Ovary (tissue), 9 donors: Measurements from ENCODE around the gene CD3E. TPM values are rescaled to one million over a fixed set of nuclear protein-coding genes. Genes with fewer than 3 reads are reported as not detected.
A peak's percentile ranks its signal among the peaks of the same experiment; 100 is the strongest.

Source experiments
- DNase-seq, 5 donors: peaks; one replicate each; pipeline ENCODE4 v3.0.0-alpha.2; 2019 to 2020
- H3K27ac ChIP-seq, 2 donors: fragments of 200-600 bp; one replicate each; pipeline versions ENCODE4 v1.5.1 to v1.8.0; 2019 to 2022
- H3K27me3 ChIP-seq: fragments of 200-600 bp; one replicate; pipeline ENCODE4 v1.8.0; 2022
- H3K36me3 ChIP-seq: fragments of 200-600 bp; sonication (generic); one replicate; pipeline ENCODE4 v1.5.1; 2019
- H3K4me1 ChIP-seq: one replicate; pipeline ENCODE4 v1.8.1; 2013; ENCODE audit warnings: mild to moderate bottlenecking, moderate library complexity; ENCODE audit not compliant: insufficient read depth
- H3K4me3 ChIP-seq: fragments of 200-600 bp; sonication (generic); one replicate; pipeline ENCODE4 v1.5.1; 2017
- H3K9me3 ChIP-seq, 2 donors: fragments of 200-600 bp in 1 of 2; sonication (generic) in 1 of 2; one replicate each; pipeline versions ENCODE4 v1.5.1 to v1.8.1; 2013 to 2019; ENCODE audit warnings: mild to moderate bottlenecking in 1 of 2, moderate library complexity in 1 of 2
- EP300 ChIP-seq: sonication (generic); formaldehyde crosslinking; IDR thresholded peaks from one replicate; pipeline ENCODE4 v1.6.1; 2017; ENCODE audit warnings: antibody characterized with exemption
- POLR2A ChIP-seq: fragments of 450-650 bp; IDR thresholded peaks from one replicate; pipeline ENCODE4 v1.6.1; 2017; ENCODE audit warnings: antibody characterized with exemption, mild to moderate bottlenecking, moderate library complexity
- WGBS, 3 donors: extraction: QIAGEN DNeasy Blood & Tissue Kit in 1 of 3; methylation state at CpG; one replicate each; pipeline versions ENCODE4 v1.1.5 to v1.1.7; 2013 to 2017; 5-methylcytosine and 5-hydroxymethylcytosine counted together
- intact Hi-C, 4 donors: fragments of 100-400 bp; cut with DNase I; formaldehyde crosslinking; loops; one replicate each; pipeline versions ENCODE4 v1.11.0 to v1.15.1; 2022 to 2023
- polyA plus RNA-seq, 2 donors: library from polyadenylated mRNA; stranded (reverse); fragments of 200-250 nt in 1 of 2; fragments of 350-450 nt in 1 of 2; fragmentation: Illumina TruSeq in 1 of 2; extraction: RNeasy Lipid Tissue Mini Kit (QIAGEN cat#74804) in 1 of 2; gene quantifications; one replicate each; pipeline ENCODE4 v1.2.3, GENCODE V29; 2013 to 2014
- small RNA-seq: library from RNA; depleted of rRNA; stranded (forward); fragments of <200 nt; gene quantifications from one replicate; pipeline ENCODE3, GENCODE V24; 2016
- total RNA-seq, 7 donors: library from RNA; depleted of rRNA in 2 of 7; stranded (reverse); fragments of >200 nt in 2 of 7; fragmentation: NEBNext Ultra II Directional in 3 of 7; extraction: Animal tissue kit (Norgen Biotek cat#: 25700) in 3 of 7; gene quantifications; one replicate each; pipeline versions ENCODE4 v1.1.0 to v1.2.4, GENCODE V29; 2016 to 2023
- TF ChIP-seq, protein P1 (sequence below), 3 donors: fragments of 450-650 bp in 2 of 3; fragments of 200-600 bp in 1 of 3; IDR thresholded peaks; one replicate each; pipeline versions ENCODE4 v1.5.1 to v1.8.0; 2016 to 2022; ENCODE audit warnings: antibody characterized with exemption in 3 of 3, mild to moderate bottlenecking in 1 of 3
- donor health status: DM: no; HTN: no; CAD: no; lungs with moderate emphysema.
- donor health status: DM: no; HTN: no; CAD: no.
- donor health status: Bipolar disorder and iron deficiency.
- donor health status: DM: yes; HTN: yes; CAD: no.
- donor health status: DM: no; HTN: no; CAD: no.
- donor health status: DM: yes; HTN: yes; CAD: no.

Gene CD3E
- total and polyA plus RNA-seq, 9 donors = 0.36 to 11.0 (median 0.80) TPM; not detected in 1

- Histone ChIP-seq H3K4me3 (peak within 1 kb of the TSS; percentile 76), H3K9me3 (no peaks in the 10 kb centered on the region), H3K27me3 (no peaks in the 10 kb centered on the region), H3K27ac (no peak within 1 kb of the TSS), H3K36me3 (no peaks in the 10 kb centered on the region), H3K4me1 (peaks cover 6% of the 10 kb centered on the region)
- DNase-seq = peak; percentile 94 to 98 (median 95)
- intact Hi-C loops = no loop called here
- 1% methylated on average over 33 of the region's 33 CpGs for WGBS, 3 donors
- TF ChIP-seq POLR2A = peak; percentile 38
- no peak for TF ChIP-seq EP300
Measured at GRCh38 chr11:118359295-118359958, 54.9 kb downstream of the CD3E start, which contains the start of gene UBE4A. Gene UBE4A (plus strand): TSS chr11:118359600. CDS start chr11:118365081, 5,481 bp downstream.

DNA sequence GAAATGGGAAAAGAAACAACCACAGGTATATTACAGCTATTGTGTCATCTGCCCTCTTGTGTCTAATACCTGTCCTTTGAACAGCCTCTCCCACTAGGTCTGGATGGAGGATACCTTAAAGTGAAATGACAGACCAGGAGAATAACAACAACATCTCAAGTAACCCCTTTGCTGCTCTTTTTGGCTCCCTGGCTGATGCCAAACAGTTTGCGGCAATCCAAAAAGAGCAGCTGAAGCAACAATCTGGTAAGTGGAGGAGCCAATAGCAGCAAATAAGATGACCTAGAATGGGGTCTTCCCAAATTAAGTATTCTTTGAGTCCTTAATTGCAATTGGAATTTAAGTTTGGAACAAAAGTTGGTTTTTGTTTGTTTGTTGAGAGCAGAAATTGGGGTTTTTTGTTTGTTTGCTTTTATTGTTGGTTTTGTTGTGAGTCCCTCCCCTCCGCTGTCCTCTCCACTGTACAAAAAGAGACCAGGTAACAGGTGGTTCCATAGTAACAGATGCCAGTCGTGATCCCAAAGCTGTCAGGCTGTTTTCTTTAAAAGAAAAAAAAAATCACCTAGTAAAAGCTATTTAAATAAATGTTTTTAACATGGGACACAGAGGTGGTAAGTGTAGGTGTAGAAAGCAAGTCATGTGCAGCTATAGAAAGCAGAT, 60.6 kb downstream of the CD3E start:
- TF ChIP-seq, protein P1, sequence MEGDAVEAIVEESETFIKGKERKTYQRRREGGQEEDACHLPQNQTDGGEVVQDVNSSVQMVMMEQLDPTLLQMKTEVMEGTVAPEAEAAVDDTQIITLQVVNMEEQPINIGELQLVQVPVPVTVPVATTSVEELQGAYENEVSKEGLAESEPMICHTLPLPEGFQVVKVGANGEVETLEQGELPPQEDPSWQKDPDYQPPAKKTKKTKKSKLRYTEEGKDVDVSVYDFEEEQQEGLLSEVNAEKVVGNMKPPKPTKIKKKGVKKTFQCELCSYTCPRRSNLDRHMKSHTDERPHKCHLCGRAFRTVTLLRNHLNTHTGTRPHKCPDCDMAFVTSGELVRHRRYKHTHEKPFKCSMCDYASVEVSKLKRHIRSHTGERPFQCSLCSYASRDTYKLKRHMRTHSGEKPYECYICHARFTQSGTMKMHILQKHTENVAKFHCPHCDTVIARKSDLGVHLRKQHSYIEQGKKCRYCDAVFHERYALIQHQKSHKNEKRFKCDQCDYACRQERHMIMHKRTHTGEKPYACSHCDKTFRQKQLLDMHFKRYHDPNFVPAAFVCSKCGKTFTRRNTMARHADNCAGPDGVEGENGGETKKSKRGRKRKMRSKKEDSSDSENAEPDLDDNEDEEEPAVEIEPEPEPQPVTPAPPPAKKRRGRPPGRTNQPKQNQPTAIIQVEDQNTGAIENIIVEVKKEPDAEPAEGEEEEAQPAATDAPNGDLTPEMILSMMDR (IDR thresholded peaks at IDR 0.05) = no peak
- TF ChIP-seq EP300 (no peak), POLR2A (no peak)
- no peaks in the 10 kb centered on the region for H3K9me3 ChIP-seq
- 91 to 95% (median 94%) methylated on average over 3 of the region's 3 CpGs for WGBS, 3 donors
- H3K27me3 ChIP-seq = no peaks in the 10 kb centered on the region
- no peak overlapping the region for H3K27ac ChIP-seq
- intact Hi-C loops = no loop called here
- no peaks in the 10 kb centered on the region for H3K36me3 ChIP-seq
- DNase-seq = no peak
- H3K4me1 ChIP-seq = peaks cover 5% of the 10 kb centered on the region
- H3K4me3 ChIP-seq = no peak overlapping the region

Small RNA genes lying within 50 kb of the gene (small RNA-seq; reads per million reads assigned to genes)
- not detected for gene AP001582.1

Other genes starting within 250 kb of the CD3E start
- gene TMPRSS4, start 227.7 kb upstream of the CD3E start, total RNA-seq = 1 to 10 TPM in 2 of 7 donors, under 1 TPM in 2, not detected in 3; 0.20 to 2.3 (median 0.85) TPM
- gene TMPRSS4, start 227.7 kb upstream of the CD3E start, polyA plus RNA-seq = not detected
- gene SMIM35, start 217.8 kb upstream of the CD3E start, total RNA-seq = not detected
- gene SMIM35, start 217.8 kb upstream of the CD3E start, polyA plus RNA-seq = under 1 TPM in 1 of 2 donors, not detected in 1; 0.08 TPM
- 1 to 10 TPM in 1 of 7 donors, under 1 TPM in 6; 0.10 to 2.9 (median 0.52) TPM for gene SCN4B, start 151.9 kb upstream of the CD3E start, total RNA-seq
- 10 to 100 TPM in 1 of 2 donors, under 1 TPM in 1; 0.50 to 13.3 TPM for gene SCN4B, start 151.9 kb upstream of the CD3E start, polyA plus RNA-seq
- gene SCN2B, start 128.1 kb upstream of the CD3E start, total RNA-seq = 1 to 10 TPM in 2 of 7 donors, under 1 TPM in 5; 0.11 to 1.3 (median 0.35) TPM
- gene SCN2B, start 128.1 kb upstream of the CD3E start, polyA plus RNA-seq = 1 to 10 TPM in 1 of 2 donors, under 1 TPM in 1; 0.38 to 2.1 TPM
- 1 to 10 TPM in 6 of 7 donors, under 1 TPM in 1; 0.79 to 5.1 (median 1.8) TPM for gene JAML, start 79.7 kb upstream of the CD3E start, total RNA-seq
- 10 to 100 TPM in 1 of 2 donors, 1 to 10 TPM in 1; 2.0 to 18.0 TPM for gene JAML, start 79.7 kb upstream of the CD3E start, polyA plus RNA-seq
- 1 to 10 TPM in 4 of 7 donors, under 1 TPM in 3; 0.25 to 7.0 (median 1.0) TPM for gene MPZL3, start 52.4 kb upstream of the CD3E start, total RNA-seq
- gene MPZL3, start 52.4 kb upstream of the CD3E start, polyA plus RNA-seq = 1 to 10 TPM in 1 of 2 donors, under 1 TPM in 1; 0.52 to 1.2 TPM
- 10 to 100 TPM in 4 of 7 donors, 1 to 10 TPM in 3; 4.4 to 42.5 (median 13.2) TPM for gene MPZL2, start 40.4 kb upstream of the CD3E start, total RNA-seq
- 1 to 10 TPM; 5.7 to 9.6 TPM for gene MPZL2, start 40.4 kb upstream of the CD3E start, polyA plus RNA-seq
- 1 to 10 TPM in 4 of 7 donors, under 1 TPM in 2, not detected in 1; 0.47 to 7.7 (median 1.4) TPM for gene CD3D, start 38.0 kb downstream of the CD3E start, total RNA-seq
- gene CD3D, start 38.0 kb downstream of the CD3E start, polyA plus RNA-seq = 10 to 100 TPM in 1 of 2 donors, under 1 TPM in 1; 0.85 to 11.6 TPM
- gene CD3G, start 39.6 kb downstream of the CD3E start, total RNA-seq = under 1 TPM in 6 of 7 donors, not detected in 1; 0.15 to 0.89 (median 0.40) TPM
- gene CD3G, start 39.6 kb downstream of the CD3E start, polyA plus RNA-seq = 1 to 10 TPM in 1 of 2 donors, under 1 TPM in 1; 0.17 to 1.4 TPM
- gene UBE4A, start 54.9 kb downstream of the CD3E start, total RNA-seq = 10 to 100 TPM; 23.7 to 34.7 (median 29.4) TPM
- 10 to 100 TPM; 12.2 to 28.8 TPM for gene UBE4A, start 54.9 kb downstream of the CD3E start, polyA plus RNA-seq
- 100 to 1,000 TPM in 5 of 7 donors, 10 to 100 TPM in 2; 70.5 to 201 (median 155) TPM for gene ATP5MG, start 96.9 kb downstream of the CD3E start, total RNA-seq
- gene ATP5MG, start 96.9 kb downstream of the CD3E start, polyA plus RNA-seq = 100 to 1,000 TPM; 162 to 450 TPM
- 100 to 1,000 TPM in 2 of 7 donors, 10 to 100 TPM in 5; 72.0 to 107 (median 82.0) TPM for gene KMT2A, start 131.8 kb downstream of the CD3E start, total RNA-seq
- gene KMT2A, start 131.8 kb downstream of the CD3E start, polyA plus RNA-seq = 10 to 100 TPM; 25.8 to 45.2 TPM
- gene TTC36, start 222.7 kb downstream of the CD3E start, total RNA-seq = under 1 TPM in 4 of 7 donors, not detected in 3; 0.23 to 0.38 (median 0.37) TPM
- gene TTC36, start 222.7 kb downstream of the CD3E start, polyA plus RNA-seq = under 1 TPM in 1 of 2 donors, not detected in 1; 0.18 TPM
- gene TMEM25, start 226.5 kb downstream of the CD3E start, total RNA-seq = 10 to 100 TPM; 22.1 to 45.1 (median 32.7) TPM
- gene TMEM25, start 226.5 kb downstream of the CD3E start, polyA plus RNA-seq = 10 to 100 TPM; 24.2 to 27.1 TPM